Fibroblast of skin of scalp (primary cell): ENCODE data around the gene MAP3K15. TPM values are rescaled to one million over a fixed set of nuclear protein-coding genes. Genes with fewer than 3 reads are reported as not detected.

Experiments used
- DNase-seq: peaks from one replicate; pipeline ENCODE4 v3.0.0-alpha.2; 2013
- polyA plus RNA-seq, 2 experiments: library from polyadenylated mRNA; unstranded; fragments of 120-200 nt; gene quantifications; one replicate each; pipeline ENCODE4 v1.2.1, GENCODE V29; 2013; ENCODE audit not compliant: insufficient read length in 2 of 2

MAP3K15 gene
- 0.23 TPM for polyA plus RNA-seq (2013, experiment 1 of 2; ENCODE audit: insufficient read length)
- 0.09 TPM for polyA plus RNA-seq (2013, experiment 2 of 2; ENCODE audit: insufficient read length)

GRCh38 chrX:19514791-19515614 lies at the start of gene MAP3K15:
Gene MAP3K15, minus strand, starts transcription at chrX:19515508. Its CDS starts 247 bp downstream, at chrX:19515261.
- DNase-seq: no peak

- DNase-seq: peak; percentile 4
Observed at GRCh38 chrX:19564606-19565005, 49.3 kb upstream of the MAP3K15 start.

- DNase-seq: no peak
Observed at GRCh38 chrX:19563746-19564145, 48.4 kb upstream of the MAP3K15 start.

GRCh38 chrX:19563327-19563726 lies 48.0 kb upstream of the MAP3K15 start:
- no peak for DNase-seq

GRCh38 chrX:19560611-19561010 lies 45.3 kb upstream of the MAP3K15 start:
- DNase-seq: no peak

- peak; percentile 13 for DNase-seq
Observed at GRCh38 chrX:19557822-19558221, 42.5 kb upstream of the MAP3K15 start.

GRCh38 chrX:19556202-19556601 lies 40.9 kb upstream of the MAP3K15 start:
- DNase-seq: no peak

GRCh38 chrX:19555683-19556082 lies 40.4 kb upstream of the MAP3K15 start:
- no peak for DNase-seq

GRCh38 chrX:19555236-19555635 lies 39.9 kb upstream of the MAP3K15 start:
- no peak for DNase-seq

GRCh38 chrX:19554786-19555185 lies 39.5 kb upstream of the MAP3K15 start:
- peak; percentile 76 for DNase-seq

GRCh38 chrX:19552793-19553192 lies 37.5 kb upstream of the MAP3K15 start:
- no peak for DNase-seq

GRCh38 chrX:19549838-19550237 lies 34.5 kb upstream of the MAP3K15 start:
- no peak for DNase-seq

- DNase-seq: no peak
Observed at GRCh38 chrX:19548934-19549333, 33.6 kb upstream of the MAP3K15 start.

- DNase-seq: no peak
Observed at GRCh38 chrX:19548279-19548678, 33.0 kb upstream of the MAP3K15 start.

GRCh38 chrX:19545651-19546050 lies 30.3 kb upstream of the MAP3K15 start:
- no peak for DNase-seq

- DNase-seq: peak; percentile 48
Observed at GRCh38 chrX:19544693-19545305, 29.5 kb upstream of the MAP3K15 start.

GRCh38 chrX:19543951-19544381 lies 28.7 kb upstream of the MAP3K15 start:
- DNase-seq: no peak

- DNase-seq: no peak
Observed at GRCh38 chrX:19543020-19543715, 27.9 kb upstream of the MAP3K15 start.

GRCh38 chrX:19541931-19542330 lies 26.6 kb upstream of the MAP3K15 start:
- no peak for DNase-seq

GRCh38 chrX:19541196-19541595 lies 25.9 kb upstream of the MAP3K15 start:
- no peak for DNase-seq

GRCh38 chrX:19540076-19540475 lies 24.8 kb upstream of the MAP3K15 start:
- no peak for DNase-seq

GRCh38 chrX:19539665-19540064 lies 24.4 kb upstream of the MAP3K15 start:
- no peak for DNase-seq

GRCh38 chrX:19535476-19535875 lies 20.2 kb upstream of the MAP3K15 start:
- DNase-seq: peak; percentile 27
